ENCODE measurements around the gene RING1. TPM values are rescaled to one million over a fixed set of nuclear protein-coding genes. Genes with fewer than 3 reads are reported as not detected.

RING1 gene
- total and polyA plus RNA-seq, 2 donors from 2014 or later, result 47.2 to 48.6 TPM

DNA sequence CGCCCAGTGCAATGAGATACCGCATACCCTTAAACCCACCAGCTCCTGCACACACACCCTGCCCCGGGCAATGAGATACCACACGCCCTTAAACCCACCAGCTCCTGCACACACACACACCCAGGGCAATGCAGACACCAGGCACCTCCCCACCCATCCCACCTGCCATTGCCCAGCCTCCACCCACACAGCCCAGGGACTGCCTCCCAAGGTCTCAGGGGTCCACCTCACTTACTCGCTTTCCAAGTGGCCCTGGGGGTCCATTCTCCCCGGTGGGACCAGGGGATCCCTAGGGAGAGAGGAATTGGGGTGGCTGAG, 40.1 kb upstream of the RING1 start:
- H3K27ac ChIP-seq (ENCODE audit: low read depth in 2 of 2, low read length in 2 of 2), result no peak overlapping the region
- no peaks in the 10 kb centered on the region for H3K36me3 ChIP-seq (ENCODE audit: control insufficient read depth in 2 of 3, insufficient read depth in 3 of 3, low read length in 3 of 3)
- H3K4me3 ChIP-seq (ENCODE audit: low read length in 3 of 3), result no peak overlapping the region
- H3K4me1 ChIP-seq (ENCODE audit: control insufficient read depth in 2 of 3, insufficient read depth in 2 of 3, low read depth in 1 of 3, low read length in 3 of 3), result no peaks in the 10 kb centered on the region
- no peaks in the 10 kb centered on the region for H3K27me3 ChIP-seq (ENCODE audit: control insufficient read depth, insufficient read depth, low read length)
- no peak for FAIRE-seq
- H3K9ac ChIP-seq (ENCODE audit: low read length in 3 of 3), result no peak overlapping the region
- no peaks in the 10 kb centered on the region for H3K9me3 ChIP-seq (ENCODE audit: control insufficient read depth in 2 of 3, insufficient read depth in 1 of 3, low read length in 3 of 3)
- no peak for DNase-seq
- TF ChIP-seq, protein P1, sequence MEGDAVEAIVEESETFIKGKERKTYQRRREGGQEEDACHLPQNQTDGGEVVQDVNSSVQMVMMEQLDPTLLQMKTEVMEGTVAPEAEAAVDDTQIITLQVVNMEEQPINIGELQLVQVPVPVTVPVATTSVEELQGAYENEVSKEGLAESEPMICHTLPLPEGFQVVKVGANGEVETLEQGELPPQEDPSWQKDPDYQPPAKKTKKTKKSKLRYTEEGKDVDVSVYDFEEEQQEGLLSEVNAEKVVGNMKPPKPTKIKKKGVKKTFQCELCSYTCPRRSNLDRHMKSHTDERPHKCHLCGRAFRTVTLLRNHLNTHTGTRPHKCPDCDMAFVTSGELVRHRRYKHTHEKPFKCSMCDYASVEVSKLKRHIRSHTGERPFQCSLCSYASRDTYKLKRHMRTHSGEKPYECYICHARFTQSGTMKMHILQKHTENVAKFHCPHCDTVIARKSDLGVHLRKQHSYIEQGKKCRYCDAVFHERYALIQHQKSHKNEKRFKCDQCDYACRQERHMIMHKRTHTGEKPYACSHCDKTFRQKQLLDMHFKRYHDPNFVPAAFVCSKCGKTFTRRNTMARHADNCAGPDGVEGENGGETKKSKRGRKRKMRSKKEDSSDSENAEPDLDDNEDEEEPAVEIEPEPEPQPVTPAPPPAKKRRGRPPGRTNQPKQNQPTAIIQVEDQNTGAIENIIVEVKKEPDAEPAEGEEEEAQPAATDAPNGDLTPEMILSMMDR (IDR thresholded peaks at IDR 0.05; ENCODE audit: borderline replicate concordance, extremely low read depth, insufficient read depth), result no peak
- intact Hi-C loops (cut with DNase I), result no loop called here

DNA sequence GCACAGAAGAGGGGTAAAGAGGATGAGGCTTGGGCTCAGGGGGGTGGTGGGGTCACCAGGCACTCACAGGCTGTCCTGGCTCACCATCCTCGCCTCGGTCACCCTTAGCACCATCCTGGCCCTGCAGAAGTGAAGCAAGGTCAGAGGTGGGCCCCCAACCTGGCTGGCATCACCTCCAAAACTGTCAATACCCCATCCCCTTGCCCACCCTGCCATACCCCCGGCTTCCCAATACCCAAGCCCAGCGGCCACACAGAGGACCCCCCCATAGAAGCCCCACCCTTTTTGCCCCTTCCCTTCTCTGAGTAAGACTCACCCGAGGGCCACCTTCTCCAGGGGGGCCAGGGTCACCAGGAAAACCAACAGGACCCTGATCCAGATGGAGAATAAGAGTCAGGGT, 39.7 kb upstream of the RING1 start:
- Histone ChIP-seq H3K27me3 (ENCODE audit: control insufficient read depth, insufficient read depth, low read length) (no peaks in the 10 kb centered on the region), H3K4me1 (ENCODE audit: control insufficient read depth in 2 of 3, insufficient read depth in 2 of 3, low read depth in 1 of 3, low read length in 3 of 3) (no peaks in the 10 kb centered on the region), H3K9ac (ENCODE audit: low read length in 3 of 3) (no peak overlapping the region), H3K9me3 (ENCODE audit: control insufficient read depth in 2 of 3, insufficient read depth in 1 of 3, low read length in 3 of 3) (no peaks in the 10 kb centered on the region), H3K4me3 (ENCODE audit: low read length in 3 of 3) (no peak overlapping the region), H3K36me3 (ENCODE audit: control insufficient read depth in 2 of 3, insufficient read depth in 3 of 3, low read length in 3 of 3) (no peaks in the 10 kb centered on the region), H3K27ac (ENCODE audit: low read depth in 2 of 2, low read length in 2 of 2) (no peak overlapping the region)
- TF ChIP-seq, protein P1 (IDR thresholded peaks at IDR 0.05; ENCODE audit: borderline replicate concordance, extremely low read depth, insufficient read depth), result no peak
- FAIRE-seq, result no peak
- no peak for DNase-seq
- intact Hi-C loops (cut with DNase I), result no loop called here

DNA sequence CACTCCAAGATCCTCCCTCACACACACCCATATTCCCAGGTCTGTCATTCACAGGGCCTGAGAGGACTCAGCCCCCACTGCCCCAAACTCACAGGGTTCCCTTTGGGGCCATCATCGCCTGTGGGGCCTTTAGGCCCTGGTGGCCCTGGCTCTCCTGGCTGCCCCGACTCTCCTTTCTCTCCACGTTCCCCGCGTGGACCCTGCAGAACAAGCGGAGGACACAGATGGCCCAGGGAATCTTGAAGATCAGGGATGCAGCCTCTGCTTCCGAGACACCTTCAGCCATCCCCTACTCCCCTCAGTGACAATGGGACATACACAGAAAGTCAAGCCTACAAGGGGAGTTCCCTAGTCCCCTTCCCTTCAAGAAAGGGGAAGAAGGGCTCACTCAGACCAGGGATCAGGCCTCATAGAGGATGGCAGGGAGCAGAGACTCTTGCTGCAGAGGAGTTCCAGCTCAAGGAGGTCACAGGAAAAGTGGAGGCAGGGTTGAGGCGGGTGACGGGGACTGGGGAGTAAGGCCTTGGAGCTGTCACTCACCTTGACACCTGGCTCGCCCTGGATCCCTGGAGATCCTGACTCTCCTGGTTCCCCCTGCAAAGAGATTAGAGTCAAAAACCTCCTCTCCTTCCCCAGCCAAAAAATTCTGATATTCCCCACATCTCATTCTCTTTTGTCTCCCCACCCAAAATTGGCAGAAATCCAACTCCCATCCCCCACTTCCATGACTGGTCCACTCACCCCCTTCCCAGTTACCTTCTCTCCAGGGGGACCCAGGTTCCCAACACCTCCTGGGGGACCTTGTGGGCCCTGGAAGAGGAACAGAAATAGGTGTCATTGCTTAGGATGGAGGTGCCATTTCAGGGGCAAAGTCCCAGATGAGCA, 38.8 kb upstream of the RING1 start:
- H3K9ac ChIP-seq (ENCODE audit: low read length in 3 of 3), result no peak overlapping the region
- TF ChIP-seq, protein P1 (IDR thresholded peaks at IDR 0.05; ENCODE audit: borderline replicate concordance, extremely low read depth, insufficient read depth), result no peak
- DNase-seq, result no peak
- intact Hi-C loops (cut with DNase I), result no loop called here
- H3K4me1 ChIP-seq (ENCODE audit: control insufficient read depth in 2 of 3, insufficient read depth in 2 of 3, low read depth in 1 of 3, low read length in 3 of 3), result no peaks in the 10 kb centered on the region
- no peak overlapping the region for H3K4me3 ChIP-seq (ENCODE audit: low read length in 3 of 3)
- no peaks in the 10 kb centered on the region for H3K36me3 ChIP-seq (ENCODE audit: control insufficient read depth in 2 of 3, insufficient read depth in 3 of 3, low read length in 3 of 3)
- no peaks in the 10 kb centered on the region for H3K27me3 ChIP-seq (ENCODE audit: control insufficient read depth, insufficient read depth, low read length)
- no peaks in the 10 kb centered on the region for H3K9me3 ChIP-seq (ENCODE audit: control insufficient read depth in 2 of 3, insufficient read depth in 1 of 3, low read length in 3 of 3)
- H3K27ac ChIP-seq (ENCODE audit: low read depth in 2 of 2, low read length in 2 of 2), result no peak overlapping the region
- FAIRE-seq, result no peak
